ENCODE measurements around the gene ATG13. TPM values are rescaled to one million over a fixed set of nuclear protein-coding genes. Genes with fewer than 3 reads are reported as not detected.

The ATG13 gene
- total and polyA plus RNA-seq, 2 of the 8 experiments (the other 6 are each of a cell fraction or from before 2014, with no cell fraction given), result 65.0 to 77.4 TPM

- Histone ChIP-seq H4K91ac (replicated peaks; ENCODE audit: insufficient read length, low read length) (no peak overlapping the region), H2AK5ac (ENCODE audit: low read depth, low read length) (no peak overlapping the region), H3K4me2 (ENCODE audit: insufficient read depth in 1 of 2, low read depth in 2 of 2, low read length in 2 of 2) (no peak overlapping the region), H2BK12ac (ENCODE audit: low read depth, low read length) (no peak overlapping the region), H3K27me3 (replicated peaks in 1 of 4; ENCODE audit: control insufficient read depth in 3 of 4, extremely low read depth in 1 of 4, insufficient read depth in 3 of 4, low read length in 3 of 4) (no peaks in the 10 kb centered on the region), H4K5ac (ENCODE audit: insufficient read length, low read depth, low read length) (no peak overlapping the region), H3K23me2 (ENCODE audit: low read depth, low read length) (no peaks in the 10 kb centered on the region), H2BK120ac (replicated peaks; ENCODE audit: low read depth, low read length) (no peak overlapping the region), H3K79me1 (ENCODE audit: low read depth, low read length) (no peaks in the 10 kb centered on the region), H3K27ac (ENCODE audit: low read depth, low read length) (no peak overlapping the region), H3K56ac (replicated peaks; ENCODE audit: insufficient read length, low read depth, low read length) (no peak overlapping the region), H3K18ac (ENCODE audit: extremely low read depth, low read length) (no peak overlapping the region), H3K9me3 (ENCODE audit: insufficient read depth in 2 of 2, low read depth in 1 of 2, low read length in 1 of 2) (no peaks in the 10 kb centered on the region), H4K20me1 (replicated peaks in 1 of 2; ENCODE audit: control insufficient read depth in 1 of 2, insufficient read depth in 2 of 2, low read length in 2 of 2) (peaks cover 0 to 1% of the 10 kb centered on the region in 2 experiments), H3K79me2 (ENCODE audit: control insufficient read depth in 1 of 2, insufficient read depth in 2 of 2, low read length in 2 of 2) (no peaks in the 10 kb centered on the region), H3K4ac (replicated peaks; ENCODE audit: insufficient read length, low read depth, low read length) (no peak overlapping the region), H2BK20ac (ENCODE audit: low read length) (no peak overlapping the region), H2BK15ac (ENCODE audit: low read length) (no peak overlapping the region), H3K4me3 (ENCODE audit: extremely low read depth in 1 of 4, insufficient read depth in 2 of 4, low read depth in 3 of 4, low read length in 4 of 4) (no peak overlapping the region), H2BK5ac (ENCODE audit: low read depth, low read length) (no peak overlapping the region), H3K36me3 (ENCODE audit: control insufficient read depth in 2 of 4, insufficient read depth in 4 of 4, low read length in 3 of 4) (peaks cover 0 to 11% (median 3%) of the 10 kb centered on the region in 4 experiments; a peak in 6 of 8 replicates), H3K14ac (ENCODE audit: insufficient read length) (no peak overlapping the region), H3K23ac (ENCODE audit: insufficient read length) (no peak overlapping the region), H3K4me1 (replicated peaks in 1 of 4; ENCODE audit: control insufficient read depth in 3 of 4, insufficient read depth in 4 of 4, low read length in 3 of 4) (no peaks in the 10 kb centered on the region), H4K8ac (ENCODE audit: extremely low read depth, insufficient read depth, low read length) (no peak overlapping the region), H2AFZ (ENCODE audit: low read length) (no peak overlapping the region), H3K9ac (replicated peaks in 1 of 4; ENCODE audit: extremely low read depth in 1 of 4, low read depth in 3 of 4, low read length in 3 of 4) (no peak overlapping the region)
- no peak for DNase-seq (ENCODE audit: low read depth in 1 of 2, low spot score in 2 of 2)
- no peak for FAIRE-seq
- ChIA-PET CTCF (ENCODE audit: partially characterized antibody) (interaction anchor here (0.6 to 7.5 kb wide), 5 partner anchors 10 to 220 kb away, joined by 3 to 36 read pairs (median 3); partner anchors contain the start of genes ATG13 and HARBI1), POLR2A (ENCODE audit: partially characterized antibody) (interaction anchor here (0.8 to 1.4 kb wide), 2 partner anchors 9 to 11 kb away, joined by 3 read pairs; no protein-coding TSS in a partner anchor)
- 86% methylated on average over 3 of the region's 3 CpGs; no CpG with 5 or more reads in 1 of the 2 experiments for WGBS, 2 experiments (ENCODE audit: extremely low coverage in 1 of 2, insufficient coverage in 1 of 2, insufficient read length in 1 of 2, insufficient replicate concordance in 2 of 2, low coverage in 1 of 2, low lambda C conversion rate in 2 of 2, missing lambda C conversion rate in 1 of 2)
- TF ChIP-seq BACH1 (IDR thresholded peaks at IDR 0.05; ENCODE audit: low read length), result no peak
- TF ChIP-seq NRF1 (IDR thresholded peaks at IDR 0.05; ENCODE audit: low read depth, low read length), result no peak
- TF ChIP-seq SP4 (IDR thresholded peaks at IDR 0.05; ENCODE audit: low read length), result no peak
- TF ChIP-seq CBX5 (IDR thresholded peaks at IDR 0.05; ENCODE audit: low read depth, low read length), result no peak
- TF ChIP-seq CHD2 (IDR thresholded peaks at IDR 0.05; ENCODE audit: low read length), result no peak
- TF ChIP-seq TAF1 (IDR thresholded peaks at IDR 0.05; ENCODE audit: low read depth, low read length), result no peak
- TF ChIP-seq RXRA (IDR thresholded peaks at IDR 0.05; ENCODE audit: insufficient read depth, low read depth, low read length), result no peak
- no peak for TF ChIP-seq ATF3 (IDR thresholded peaks at IDR 0.05; ENCODE audit: insufficient read depth, low read depth, low read length)
- no peak for TF ChIP-seq BCL11A (IDR thresholded peaks at IDR 0.05; ENCODE audit: low read depth in 2 of 2, low read length in 2 of 2)
- no peak for TF ChIP-seq JUN (IDR thresholded peaks at IDR 0.05; ENCODE audit: low read depth, low read length)
- TF ChIP-seq POLR2A (IDR thresholded peaks at IDR 0.05; ENCODE audit: control extremely low read depth in 1 of 2, low read depth in 2 of 2, low read length in 2 of 2), result no peak
- no peak for TF ChIP-seq CBX8 (IDR thresholded peaks at IDR 0.05; ENCODE audit: borderline replicate concordance, low read depth, low read length)
- TF ChIP-seq CHD1 (IDR thresholded peaks at IDR 0.05; ENCODE audit: low read depth, low read length), result no peak
Observed at GRCh38 chr11:46684367-46684766, 67.0 kb downstream of the ATG13 start.

Data from H1 (cell line).